CD8-positive, alpha-beta memory T cell (primary cell): ENCODE data around the gene PARP15. TPM values are rescaled to one million over a fixed set of nuclear protein-coding genes. Genes with fewer than 3 reads are reported as not detected.
"Not testable (repeated sequence)": the region's sequence is repeated elsewhere in the genome, so short reads cannot be mapped to it uniquely, and the experiment has no call there.

Source experiments
- CTCF ChIA-PET: fragments of 350-600 bp; sonication (Branson Sonifier 250); formaldehyde crosslinking; loops from one replicate; lab custom pipeline; 2021; ENCODE audit warnings: antibody characterized with exemption; lab: Charles Lee
- POLR2A ChIA-PET: fragments of 350-600 bp; sonication (Branson Sonifier 250); formaldehyde crosslinking; loops from one replicate; lab custom pipeline; 2021; ENCODE audit warnings: antibody characterized with exemption; lab: Charles Lee
- DNase-seq, 5 donors: peaks; one replicate each; pipeline versions ENCODE4 v3.0.0 to v3.0.0-alpha.2; 2020 to 2022; ENCODE audit warnings: mixed read lengths in 1 of 5
- H3K27ac ChIP-seq: one replicate; pipeline ENCODE4 v1.7.0; 2013; ENCODE audit warnings: low read depth, mild to moderate bottlenecking, low read length, moderate library complexity
- H3K27me3 ChIP-seq: 2 replicates; pipeline ENCODE4 v1.7.0; 2013; ENCODE audit warnings: low read length, mild to moderate bottlenecking; ENCODE audit not compliant: insufficient read depth, poor library complexity, severe bottlenecking
- H3K36me3 ChIP-seq: 2 replicates; pipeline ENCODE4 v1.7.0; 2013; ENCODE audit warnings: mild to moderate bottlenecking, low read length, moderate library complexity; ENCODE audit not compliant: insufficient read depth
- H3K4me1 ChIP-seq: 2 replicates; pipeline ENCODE4 v1.7.0; 2013; ENCODE audit warnings: mild to moderate bottlenecking, low read length, moderate library complexity; ENCODE audit not compliant: insufficient read depth
- H3K4me3 ChIP-seq: 2 replicates; pipeline ENCODE4 v1.7.0; 2013; ENCODE audit warnings: mild to moderate bottlenecking, low read length
- H3K9me3 ChIP-seq: 2 replicates; pipeline ENCODE4 v1.7.0; 2013; ENCODE audit warnings: mild to moderate bottlenecking, low read length
- H3K27ac Mint-ChIP-seq, 8 donors: one replicate each; pipeline ENCODE4 v1.8.0; 2020 to 2021; ENCODE audit warnings: mixed read lengths in 8 of 8, mild to moderate bottlenecking in 6 of 8, inconsistent platforms in 3 of 8, moderate library complexity in 3 of 8
- H3K27me3 Mint-ChIP-seq, 2 donors: one replicate each; pipeline ENCODE4 v1.8.0; 2020 to 2021; ENCODE audit warnings: mixed read lengths in 2 of 2, mild to moderate bottlenecking in 1 of 2, moderate library complexity in 1 of 2
- H3K36me3 Mint-ChIP-seq, 3 donors: one replicate each; pipeline ENCODE4 v1.8.0; 2020 to 2021; ENCODE audit warnings: mixed read lengths in 3 of 3, inconsistent platforms in 1 of 3, mild to moderate bottlenecking in 1 of 3
- H3K4me1 Mint-ChIP-seq, 3 donors: one replicate each; pipeline ENCODE4 v1.8.0; 2020 to 2021; ENCODE audit warnings: mixed read lengths in 3 of 3, inconsistent platforms in 1 of 3, mild to moderate bottlenecking in 1 of 3
- H3K4me3 Mint-ChIP-seq, 7 donors: one replicate each; pipeline ENCODE4 v1.8.0; 2020 to 2021; ENCODE audit warnings: mixed read lengths in 7 of 7, mild to moderate bottlenecking in 6 of 7, moderate library complexity in 4 of 7, inconsistent platforms in 2 of 7
- H3K9me3 Mint-ChIP-seq, 5 donors: one replicate each; pipeline ENCODE4 v1.8.0; 2020 to 2022; ENCODE audit warnings: mixed read lengths in 5 of 5, mild to moderate bottlenecking in 3 of 5, moderate library complexity in 2 of 5, inconsistent platforms in 1 of 5
- polyA plus RNA-seq: library from polyadenylated mRNA; unstranded; fragments of 300-500 nt; fragmentation: Illumina TruSeq; gene quantifications from one replicate; pipeline ENCODE4 v1.2.3, GENCODE V29; 2021
- total RNA-seq, 2 experiments: library from RNA; stranded (reverse); gene quantifications; one replicate each; pipeline ENCODE4 v1.2.3, GENCODE V29; 2021

The PARP15 gene
- total and polyA plus RNA-seq, 3 experiments from 2014 or later: 8.5 to 13.9 (median 12.7) TPM

- Histone ChIP-seq H3K36me3 (peaks cover 12% of the 10 kb centered on the region), H3K4me1 (no peaks in the 10 kb centered on the region), H3K9me3 (no peaks in the 10 kb centered on the region), H3K27me3 (no peaks in the 10 kb centered on the region), H3K27ac (no peak overlapping the region), H3K4me3 (no peak overlapping the region)
- POLR2A ChIA-PET: no interaction called here
- DNase-seq: no peak
- H3K9me3 Mint-ChIP-seq: no peaks in the 10 kb centered on the region
- peaks cover 14 to 57% (median 27%) of the 10 kb centered on the region in 3 donors for H3K36me3 Mint-ChIP-seq
- no peak overlapping the region for H3K4me3 Mint-ChIP-seq
- H3K27ac Mint-ChIP-seq: peak overlapping the region in 1 of 8 donors; percentile 14
- peaks cover 0 to 5% (median 0%) of the 10 kb centered on the region in 3 donors for H3K4me1 Mint-ChIP-seq
- CTCF ChIA-PET: no interaction called here
- H3K27me3 Mint-ChIP-seq: peaks cover 0 to 2% of the 10 kb centered on the region in 2 donors
These were observed 59.2 kb downstream of the PARP15 start for GRCh38 chr3:122636697-122637096.

DNA sequence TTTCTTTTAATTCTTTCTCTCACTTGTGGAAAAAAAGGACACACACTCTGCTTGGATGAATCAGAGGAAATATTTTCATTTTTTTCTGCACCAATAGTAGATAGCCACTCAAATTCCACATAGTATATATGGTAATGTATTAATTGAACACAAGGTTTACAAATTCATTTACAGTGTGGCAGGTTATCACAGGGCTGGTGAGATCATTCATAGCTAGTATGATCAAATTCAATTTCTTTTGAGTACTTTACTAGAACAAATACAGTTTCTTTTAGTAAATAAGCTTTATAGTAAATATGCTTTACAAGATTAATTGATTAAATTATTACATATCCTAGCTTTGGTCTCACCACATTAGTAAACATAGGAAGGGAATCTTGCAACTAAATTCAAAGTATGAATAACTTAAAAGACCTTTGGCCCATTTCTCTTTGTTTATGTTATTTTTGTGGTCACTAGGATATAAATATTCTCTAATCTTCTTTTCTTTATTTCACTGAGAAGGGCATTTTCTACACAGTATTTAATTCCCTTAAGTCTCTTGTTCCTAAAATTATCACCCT lies 63.1 kb downstream of the PARP15 start:
- Mint-ChIP-seq H3K9me3 (no peaks in the 10 kb centered on the region), H3K4me3 (no peak overlapping the region), H3K27ac (peak overlapping the region in 1 of 8 donors; percentile 73), H3K4me1 (peaks cover 4 to 18% (median 10%) of the 10 kb centered on the region in 3 donors), H3K36me3 (peaks cover 10 to 24% (median 18%) of the 10 kb centered on the region in 3 donors), H3K27me3 (peaks cover 0 to 2% of the 10 kb centered on the region in 2 donors)
- POLR2A ChIA-PET: no interaction called here
- Histone ChIP-seq H3K4me1 (no peaks in the 10 kb centered on the region), H3K36me3 (peaks cover 12% of the 10 kb centered on the region), H3K27ac (no peak overlapping the region), H3K9me3 (no peaks in the 10 kb centered on the region), H3K27me3 (no peaks in the 10 kb centered on the region), H3K4me3 (no peak overlapping the region)
- DNase-seq: no peak
- CTCF ChIA-PET: no interaction called here

- H3K4me1 Mint-ChIP-seq: peaks cover 4 to 23% (median 10%) of the 10 kb centered on the region in 3 donors
- no peak overlapping the region for H3K4me3 Mint-ChIP-seq
- peaks cover 2 to 9% of the 10 kb centered on the region in 2 donors for H3K27me3 Mint-ChIP-seq
- no peaks in the 10 kb centered on the region for H3K36me3 ChIP-seq
- H3K9me3 Mint-ChIP-seq: no peaks in the 10 kb centered on the region
- H3K4me1 ChIP-seq: no peaks in the 10 kb centered on the region
- H3K27me3 ChIP-seq: no peaks in the 10 kb centered on the region
- H3K36me3 Mint-ChIP-seq: peaks cover 0 to 6% (median 2%) of the 10 kb centered on the region in 3 donors
- DNase-seq: no peak
- H3K27ac Mint-ChIP-seq: no peak overlapping the region
- H3K27ac ChIP-seq: no peak overlapping the region
- POLR2A ChIA-PET: no interaction called here
- CTCF ChIA-PET: no interaction called here
- H3K4me3 ChIP-seq: no peak overlapping the region
- no peaks in the 10 kb centered on the region for H3K9me3 ChIP-seq
These were observed 65.5 kb downstream of the PARP15 start for GRCh38 chr3:122642935-122643334.

GRCh38 chr3:122646146-122646988 lies 68.9 kb downstream of the PARP15 start:
- Mint-ChIP-seq H3K4me1 (peaks cover 4 to 18% (median 10%) of the 10 kb centered on the region in 3 donors), H3K36me3 (no peaks in the 10 kb centered on the region), H3K9me3 (no peaks in the 10 kb centered on the region), H3K27ac (peak overlapping the region in 2 of 8 donors; percentile 85 to 92), H3K27me3 (peaks cover 4 to 28% of the 10 kb centered on the region in 2 donors), H3K4me3 (peak overlapping the region in 2 of 7 donors; percentile 81 to 83)
- H3K27ac ChIP-seq: peak overlapping the region; percentile 38
- H3K36me3 ChIP-seq: no peaks in the 10 kb centered on the region
- POLR2A ChIA-PET: interaction anchor here (0.6 kb wide), 1 partner anchor 17 kb away, joined by 4 read pairs; no protein-coding TSS in a partner anchor
- CTCF ChIA-PET: interaction anchor here (2.1 kb wide), 1 partner anchor 32 kb away, joined by 7 read pairs; no protein-coding TSS in a partner anchor
- H3K27me3 ChIP-seq: no peaks in the 10 kb centered on the region
- H3K4me3 ChIP-seq: peak overlapping the region; percentile 5
- no peaks in the 10 kb centered on the region for H3K9me3 ChIP-seq
- no peaks in the 10 kb centered on the region for H3K4me1 ChIP-seq
- DNase-seq: peak in 1 of 5 donors; percentile 23

DNA sequence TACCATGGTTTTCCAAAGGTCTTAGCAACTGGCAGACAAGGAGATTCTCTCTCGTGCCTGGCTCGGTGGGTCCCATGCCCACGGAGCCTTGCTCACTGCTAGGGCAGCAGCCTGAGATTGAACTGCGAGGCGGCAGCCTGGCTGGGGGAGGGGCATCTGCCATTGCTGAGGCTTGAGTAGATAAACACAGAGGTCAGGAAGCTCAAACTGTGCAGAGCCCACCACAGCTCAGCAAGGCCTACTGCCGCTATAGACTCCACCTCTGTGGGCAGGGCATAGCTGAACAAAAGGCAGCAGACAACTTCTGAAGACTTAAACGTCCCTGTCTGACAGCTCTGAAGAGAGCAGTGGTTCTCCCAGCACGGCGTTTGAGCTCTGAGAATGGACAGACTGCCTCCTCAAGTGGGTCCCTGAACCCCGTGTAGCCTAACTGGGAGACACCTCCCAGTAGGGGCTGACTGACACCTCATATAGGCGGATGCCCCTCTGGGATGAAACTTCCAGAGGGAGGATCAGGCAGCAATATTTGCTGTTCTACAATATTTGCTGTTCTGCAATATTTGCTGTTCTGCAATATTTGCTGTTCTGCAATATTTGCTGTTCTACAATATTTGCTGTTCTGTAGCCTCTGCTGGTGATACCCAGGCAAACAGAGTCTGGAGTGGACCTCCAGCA lies 73.9 kb downstream of the PARP15 start:
- H3K27ac Mint-ChIP-seq, CTCF ChIA-PET, DNase-seq, H3K4me1 ChIP-seq, H3K4me3 Mint-ChIP-seq, H3K9me3 Mint-ChIP-seq, H3K4me1 Mint-ChIP-seq, H3K36me3 ChIP-seq, H3K27me3 ChIP-seq, POLR2A ChIA-PET, H3K9me3 ChIP-seq, H3K27ac ChIP-seq, H3K4me3 ChIP-seq, H3K36me3 Mint-ChIP-seq: not testable (repeated sequence)
- H3K27me3 Mint-ChIP-seq: peaks cover 5 to 40% of the 10 kb centered on the region in 2 donors

DNA sequence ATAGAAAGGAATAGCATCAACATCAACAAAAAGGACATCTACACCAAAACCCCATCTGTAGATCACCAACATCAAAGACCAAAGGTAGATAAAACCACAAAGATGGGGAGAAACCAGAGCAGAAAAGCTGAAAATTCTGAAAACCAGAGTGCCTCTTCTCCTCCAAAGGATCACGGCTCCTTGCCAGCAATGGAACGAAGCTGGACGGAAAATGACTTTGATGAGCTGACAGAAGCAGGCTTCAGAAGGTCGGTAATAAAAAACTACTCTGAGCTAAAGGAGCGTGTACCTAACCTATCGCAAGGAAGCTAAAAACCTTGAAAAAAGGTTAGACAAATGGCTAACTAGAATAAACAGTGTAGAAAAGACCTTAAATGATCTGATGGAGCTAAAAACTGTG lies 74.5 kb downstream of the PARP15 start:
- H3K27me3 ChIP-seq, H3K36me3 ChIP-seq, CTCF ChIA-PET, H3K4me1 ChIP-seq, H3K36me3 Mint-ChIP-seq, H3K4me1 Mint-ChIP-seq, H3K9me3 Mint-ChIP-seq, H3K4me3 ChIP-seq, DNase-seq, H3K4me3 Mint-ChIP-seq, H3K27ac Mint-ChIP-seq, POLR2A ChIA-PET, H3K9me3 ChIP-seq, H3K27ac ChIP-seq: not testable (repeated sequence)
- peaks cover 5 to 37% of the 10 kb centered on the region in 2 donors for H3K27me3 Mint-ChIP-seq

- H3K4me3 Mint-ChIP-seq, H3K9me3 Mint-ChIP-seq, H3K9me3 ChIP-seq, H3K36me3 ChIP-seq, H3K4me3 ChIP-seq, H3K27ac ChIP-seq, CTCF ChIA-PET, H3K36me3 Mint-ChIP-seq, POLR2A ChIA-PET, H3K4me1 ChIP-seq, H3K27ac Mint-ChIP-seq, H3K27me3 ChIP-seq, DNase-seq: not testable (repeated sequence)
- H3K4me1 Mint-ChIP-seq: peaks cover 6 to 14% (median 6%) of the 10 kb centered on the region in 3 donors
- peaks cover 0 to 12% of the 10 kb centered on the region in 2 donors for H3K27me3 Mint-ChIP-seq
These were observed 80.9 kb downstream of the PARP15 start for GRCh38 chr3:122658336-122658735.
